H1 (cell line): ENCODE measurements around the gene CABLES2. TPM values are rescaled to one million over a fixed set of nuclear protein-coding genes. Genes with fewer than 3 reads are reported as not detected.

Experiments used
- CTCF ChIA-PET: fragments of 300-600 bp; sonication (Branson Sonifier 250); formaldehyde crosslinking; loops from one replicate; lab custom pipeline; 2021; ENCODE audit not compliant: partially characterized antibody; lab: Charles Lee
- POLR2A ChIA-PET: fragments of 300-600 bp; sonication (Branson Sonifier 250); formaldehyde crosslinking; loops from one replicate; lab custom pipeline; 2021; ENCODE audit warnings: inconsistent platforms; ENCODE audit not compliant: partially characterized antibody; lab: Charles Lee
- DNase-seq, 2 experiments: peaks; one replicate each; pipeline versions ENCODE4 v3.0.0 to v3.0.0-alpha.2; 2010 to 2022; ENCODE audit warnings: low spot score in 2 of 2, low read depth in 1 of 2, mixed read lengths in 1 of 2
- FAIRE-seq: peaks from 2 replicates; lab custom pipeline; 2011; peaks lifted over from hg19 to GRCh38; lab: Jason Lieb, UNC
- H2AFZ ChIP-seq: 2 replicates; pipeline ENCODE4 v1.8.1; 2012; ENCODE audit warnings: low read length, inconsistent platforms
- H2AK5ac ChIP-seq: 2 replicates; pipeline ENCODE4 v1.6.1; 2013; ENCODE audit warnings: low read depth, low read length
- H2BK120ac ChIP-seq: replicated peaks from 2 replicates; pipeline ENCODE3; 2013; ENCODE audit warnings: low read depth, low read length, inconsistent platforms
- H2BK12ac ChIP-seq: 2 replicates; pipeline ENCODE4 v1.6.1; 2013; ENCODE audit warnings: low read depth, low read length
- H2BK15ac ChIP-seq: 2 replicates; pipeline ENCODE4 v1.6.1; 2013; ENCODE audit warnings: low read length
- H2BK20ac ChIP-seq: 2 replicates; pipeline ENCODE4 v1.6.1; 2013; ENCODE audit warnings: low read length
- H2BK5ac ChIP-seq: 2 replicates; pipeline ENCODE4 v1.6.1; 2013; ENCODE audit warnings: low read depth, low read length
- H3K14ac ChIP-seq: 2 replicates; pipeline ENCODE4 v1.6.1; 2013; ENCODE audit warnings: inconsistent platforms; ENCODE audit not compliant: insufficient read length
- H3K18ac ChIP-seq: 2 replicates; pipeline ENCODE4 v1.6.1; 2013; ENCODE audit warnings: low read length; ENCODE audit errors: extremely low read depth
- H3K23ac ChIP-seq: 2 replicates; pipeline ENCODE4 v1.6.1; 2013; ENCODE audit warnings: inconsistent platforms; ENCODE audit not compliant: insufficient read length
- H3K23me2 ChIP-seq: 2 replicates; pipeline ENCODE4 v1.6.1; 2013; ENCODE audit warnings: low read depth, low read length
- H3K27ac ChIP-seq: 2 replicates; pipeline ENCODE4 v1.6.1; 2011; ENCODE audit warnings: low read depth, low read length, inconsistent platforms
- H3K27me3 ChIP-seq, 4 experiments: replicated peaks in 1 of 4; 1 replicate in 1 of 4; 2 replicates in 3 of 4; pipeline versions ENCODE4 v1.6.1 to v1.8.1; 2011 to 2013; ENCODE audit warnings: low read length in 3 of 4, mild to moderate bottlenecking in 3 of 4, inconsistent platforms in 2 of 4, mixed read lengths in 2 of 4, moderate library complexity in 1 of 4; ENCODE audit not compliant: control insufficient read depth in 3 of 4, insufficient read depth in 3 of 4; ENCODE audit errors: extremely low read depth in 1 of 4
- H3K36me3 ChIP-seq, 4 experiments: 2 replicates each; pipeline versions ENCODE4 v1.6.1 to v1.8.1; 2011 to 2013; ENCODE audit warnings: mild to moderate bottlenecking in 4 of 4, low read length in 3 of 4, moderate library complexity in 2 of 4, control low read depth in 1 of 4, inconsistent platforms in 1 of 4; ENCODE audit not compliant: insufficient read depth in 4 of 4, control insufficient read depth in 2 of 4
- H3K4ac ChIP-seq: replicated peaks from 2 replicates; pipeline ENCODE3; 2013; ENCODE audit warnings: low read length, low read depth, mixed read lengths, inconsistent platforms; ENCODE audit not compliant: insufficient read length
- H3K4me1 ChIP-seq, 4 experiments: replicated peaks in 1 of 4; 1 replicate in 1 of 4; 2 replicates in 3 of 4; pipeline versions ENCODE4 v1.6.1 to v1.8.1; 2011 to 2013; ENCODE audit warnings: low read length in 3 of 4, inconsistent platforms in 2 of 4, mixed read lengths in 1 of 4; ENCODE audit not compliant: insufficient read depth in 4 of 4, control insufficient read depth in 3 of 4
- H3K4me2 ChIP-seq, 2 experiments: 2 replicates each; pipeline versions ENCODE4 v1.6.1 to v1.8.1; 2011 to 2013; ENCODE audit warnings: low read depth in 2 of 2, low read length in 2 of 2, control low read depth in 1 of 2, inconsistent platforms in 1 of 2, mild to moderate bottlenecking in 1 of 2; ENCODE audit not compliant: insufficient read depth in 1 of 2
- H3K4me3 ChIP-seq, 4 experiments: fragments of 200-600, 300-600 bp in 1 of 4; sonication (generic), shearing (Covaris generic), sonication (Bioruptor Twin) in 1 of 4; 2 replicates each; pipeline versions ENCODE4 v1.5.1 to v1.8.1; 2011 to 2016; ENCODE audit warnings: low read length in 4 of 4, low read depth in 3 of 4, control low read depth in 2 of 4, inconsistent platforms in 2 of 4, mild to moderate bottlenecking in 2 of 4, mixed read lengths in 1 of 4, moderate library complexity in 1 of 4; ENCODE audit not compliant: insufficient read depth in 2 of 4; ENCODE audit errors: extremely low read depth in 1 of 4
- H3K56ac ChIP-seq: replicated peaks from 2 replicates; pipeline ENCODE3; 2013; ENCODE audit warnings: low read depth, mild to moderate bottlenecking, mixed read lengths, low read length, inconsistent platforms; ENCODE audit not compliant: insufficient read length
- H3K79me1 ChIP-seq: 2 replicates; pipeline ENCODE4 v1.6.1; 2013; ENCODE audit warnings: low read depth, low read length, control low read depth
- H3K79me2 ChIP-seq, 2 experiments: 2 replicates each; pipeline versions ENCODE4 v1.6.1 to v1.8.1; 2012 to 2013; ENCODE audit warnings: low read length in 2 of 2, mild to moderate bottlenecking in 2 of 2, inconsistent platforms in 1 of 2; ENCODE audit not compliant: insufficient read depth in 2 of 2, control insufficient read depth in 1 of 2
- H3K9ac ChIP-seq, 4 experiments: replicated peaks in 1 of 4; 1 replicate in 1 of 4; 2 replicates in 3 of 4; pipeline versions ENCODE4 v1.6.1 to v1.8.1; 2011 to 2013; ENCODE audit warnings: low read depth in 3 of 4, low read length in 3 of 4, control low read depth in 2 of 4, mild to moderate bottlenecking in 2 of 4, moderate library complexity in 2 of 4, inconsistent platforms in 1 of 4; ENCODE audit errors: extremely low read depth in 1 of 4
- H3K9me3 ChIP-seq, 2 experiments: 2 replicates each; pipeline versions ENCODE4 v1.6.1 to v1.8.1; 2012 to 2013; ENCODE audit warnings: mild to moderate bottlenecking in 2 of 2, moderate library complexity in 2 of 2, control low read depth in 1 of 2, inconsistent platforms in 1 of 2, low read depth in 1 of 2, low read length in 1 of 2, mixed read lengths in 1 of 2; ENCODE audit not compliant: insufficient read depth in 2 of 2
- H4K20me1 ChIP-seq, 2 experiments: replicated peaks in 1 of 2; 2 replicates each; pipeline versions ENCODE3 to v1.8.1; 2011 to 2013; ENCODE audit warnings: inconsistent platforms in 2 of 2, low read length in 2 of 2, mild to moderate bottlenecking in 1 of 2; ENCODE audit not compliant: insufficient read depth in 2 of 2, control insufficient read depth in 1 of 2
- H4K5ac ChIP-seq: 2 replicates; pipeline ENCODE4 v1.6.1; 2013; ENCODE audit warnings: low read length, low read depth, mixed read lengths, inconsistent platforms; ENCODE audit not compliant: insufficient read length
- H4K8ac ChIP-seq: 2 replicates; pipeline ENCODE4 v1.8.0; 2013; ENCODE audit warnings: mild to moderate bottlenecking, moderate library complexity, low read length, inconsistent platforms; ENCODE audit not compliant: insufficient read depth; ENCODE audit errors: extremely low read depth
- H4K91ac ChIP-seq: replicated peaks from 2 replicates; pipeline ENCODE3; 2013; ENCODE audit warnings: low read length, mixed read lengths, inconsistent platforms; ENCODE audit not compliant: insufficient read length
- CBX5 ChIP-seq: fragments of 300-800, 300-1000 bp; sonication (generic); IDR thresholded peaks from 2 replicates; pipeline ENCODE4 v1.7.1; 2016; ENCODE audit warnings: antibody characterized with exemption, low read length, low read depth
- RNF2 ChIP-seq: fragments of 200-900, 300-1000 bp; sonication (generic); IDR thresholded peaks from 2 replicates; pipeline ENCODE4 v1.7.1; 2016; ENCODE audit warnings: borderline replicate concordance, low read depth, mild to moderate bottlenecking, antibody characterized with exemption, low read length; ENCODE audit not compliant: poor library complexity, severe bottlenecking; ENCODE audit errors: missing control alignments
- WGBS, 2 experiments: shearing (Covaris generic) in 1 of 2; methylation state at CpG; one replicate each; pipeline versions ENCODE4 v1.1.6 to v1.1.7; 2013 to 2015; ENCODE audit warnings: low lambda C conversion rate in 2 of 2, mixed read lengths in 2 of 2, inconsistent platforms in 1 of 2, low coverage in 1 of 2, missing lambda C conversion rate in 1 of 2; ENCODE audit not compliant: insufficient replicate concordance in 2 of 2, insufficient coverage in 1 of 2, insufficient read length in 1 of 2; ENCODE audit errors: extremely low coverage in 1 of 2, missing lambda C conversion rate in 1 of 2; 5-methylcytosine and 5-hydroxymethylcytosine counted together
- polyA plus RNA-seq, 7 experiments: library from polyadenylated mRNA; depleted of rRNA in 3 of 7; stranded (reverse) in 5 of 7; unstranded in 2 of 7; fragments of >200 nt in 5 of 7; fragments of 200-250 nt in 2 of 7; gene quantifications; 1 replicate in 5 of 7; 2 replicates in 1 of 7; 4 replicates in 1 of 7; pipeline versions ENCODE4 v1.2.1 to v1.2.3, GENCODE V29; 2011 to 2013; ENCODE audit warnings: missing spikeins in 2 of 7, mixed read lengths in 2 of 7
- total RNA-seq: library from RNA; stranded (reverse); fragmentation: NEBNext Ultra II Directional; extraction: Animal tissue kit (Norgen Biotek cat#: 25700); gene quantifications from 2 replicates; pipeline ENCODE4 v1.2.1, GENCODE V29; 2021
- TF ChIP-seq, protein P1 (sequence below): IDR thresholded peaks from 2 replicates; pipeline ENCODE4 v1.6.1; 2011; ENCODE audit warnings: low read depth, mild to moderate bottlenecking, low read length; ENCODE audit not compliant: insufficient read depth
- TF ChIP-seq, protein P2 (sequence below): IDR thresholded peaks from 2 replicates; pipeline ENCODE4 v1.6.1; 2012; ENCODE audit warnings: inconsistent platforms

CABLES2 gene
- total and polyA plus RNA-seq, 2 of the 8 experiments (the other 6 are each of a cell fraction or from before 2014, with no cell fraction given): 8.0 to 8.8 TPM

DNA sequence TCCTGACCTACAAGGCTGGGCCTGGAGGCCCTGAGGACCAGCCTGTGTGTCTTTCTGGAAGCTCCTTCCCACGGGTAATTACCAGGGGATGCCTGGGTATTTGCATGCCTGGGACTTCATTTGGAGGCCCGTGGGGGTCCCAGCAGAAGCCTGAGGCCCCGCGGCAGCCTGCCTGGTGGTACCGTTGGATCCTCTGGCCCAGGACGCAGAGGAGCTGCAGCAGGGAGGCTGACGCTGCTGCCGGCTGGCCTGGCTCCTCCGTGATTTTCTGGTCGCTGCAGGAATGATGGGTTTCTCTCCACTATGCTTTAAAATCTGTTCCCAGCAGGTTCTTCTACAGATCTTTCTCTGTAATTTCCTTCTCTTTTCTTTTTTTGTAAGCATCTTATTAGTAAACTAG lies 6.5 kb downstream of the CABLES2 start:
- Histone ChIP-seq H3K18ac (no peak overlapping the region), H3K9ac (no peak overlapping the region), H3K36me3 (no peaks in the 10 kb centered on the region), H2BK20ac (no peak overlapping the region), H4K8ac (no peak overlapping the region), H3K4ac (no peak overlapping the region), H4K91ac (no peak overlapping the region), H2AFZ (no peak overlapping the region), H3K27me3 (no peaks in the 10 kb centered on the region), H3K79me2 (no peaks in the 10 kb centered on the region; a peak in 1 of 4 replicates), H3K4me2 (no peak overlapping the region), H3K4me3 (no peak overlapping the region), H2BK5ac (no peak overlapping the region), H2AK5ac (no peak overlapping the region), H3K9me3 (peaks cover 0 to 2% of the 10 kb centered on the region in 2 experiments; a peak in 1 of 4 replicates), H3K23ac (no peak overlapping the region), H2BK120ac (no peak overlapping the region), H2BK12ac (no peak overlapping the region), H3K56ac (no peak overlapping the region), H4K5ac (no peak overlapping the region), H3K14ac (no peak overlapping the region), H3K27ac (no peak overlapping the region), H3K23me2 (peaks cover 6% of the 10 kb centered on the region; the same call in 1 of the 2 replicates), H3K4me1 (peaks cover 0 to 6% (median 3%) of the 10 kb centered on the region in 4 experiments; a peak in 5 of 7 replicates), H2BK15ac (no peak overlapping the region), H4K20me1 (peaks cover 0 to 13% of the 10 kb centered on the region in 2 experiments), H3K79me1 (no peaks in the 10 kb centered on the region; the same call in 1 of the 2 replicates)
- ChIA-PET CTCF (interaction anchor here (0.6 to 7.6 kb wide), 27 partner anchors 9 to 397 kb away, joined by 3 to 103 read pairs (median 3); partner anchors contain the start of gene RPS21), POLR2A (interaction anchor here (0.7 to 7.7 kb wide), 5 partner anchors 10 to 98 kb away, joined by 3 to 105 read pairs (median 3); partner anchors contain the start of genes ADRM1 and RPS21)
- FAIRE-seq (no peak), DNase-seq (no peak)
- WGBS, 2 experiments: 93% methylated on average over 9 of the region's 10 CpGs; no CpG with 5 or more reads in 1 of the 2 experiments
- TF ChIP-seq CBX5: no peak
- TF ChIP-seq RNF2: no peak
- TF ChIP-seq, protein P1, sequence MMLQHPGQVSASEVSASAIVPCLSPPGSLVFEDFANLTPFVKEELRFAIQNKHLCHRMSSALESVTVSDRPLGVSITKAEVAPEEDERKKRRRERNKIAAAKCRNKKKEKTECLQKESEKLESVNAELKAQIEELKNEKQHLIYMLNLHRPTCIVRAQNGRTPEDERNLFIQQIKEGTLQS: no peak
- TF ChIP-seq, protein P2, sequence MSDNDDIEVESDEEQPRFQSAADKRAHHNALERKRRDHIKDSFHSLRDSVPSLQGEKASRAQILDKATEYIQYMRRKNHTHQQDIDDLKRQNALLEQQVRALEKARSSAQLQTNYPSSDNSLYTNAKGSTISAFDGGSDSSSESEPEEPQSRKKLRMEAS: no peak
